Measurements from ENCODE around the gene SURF1.

DNA sequence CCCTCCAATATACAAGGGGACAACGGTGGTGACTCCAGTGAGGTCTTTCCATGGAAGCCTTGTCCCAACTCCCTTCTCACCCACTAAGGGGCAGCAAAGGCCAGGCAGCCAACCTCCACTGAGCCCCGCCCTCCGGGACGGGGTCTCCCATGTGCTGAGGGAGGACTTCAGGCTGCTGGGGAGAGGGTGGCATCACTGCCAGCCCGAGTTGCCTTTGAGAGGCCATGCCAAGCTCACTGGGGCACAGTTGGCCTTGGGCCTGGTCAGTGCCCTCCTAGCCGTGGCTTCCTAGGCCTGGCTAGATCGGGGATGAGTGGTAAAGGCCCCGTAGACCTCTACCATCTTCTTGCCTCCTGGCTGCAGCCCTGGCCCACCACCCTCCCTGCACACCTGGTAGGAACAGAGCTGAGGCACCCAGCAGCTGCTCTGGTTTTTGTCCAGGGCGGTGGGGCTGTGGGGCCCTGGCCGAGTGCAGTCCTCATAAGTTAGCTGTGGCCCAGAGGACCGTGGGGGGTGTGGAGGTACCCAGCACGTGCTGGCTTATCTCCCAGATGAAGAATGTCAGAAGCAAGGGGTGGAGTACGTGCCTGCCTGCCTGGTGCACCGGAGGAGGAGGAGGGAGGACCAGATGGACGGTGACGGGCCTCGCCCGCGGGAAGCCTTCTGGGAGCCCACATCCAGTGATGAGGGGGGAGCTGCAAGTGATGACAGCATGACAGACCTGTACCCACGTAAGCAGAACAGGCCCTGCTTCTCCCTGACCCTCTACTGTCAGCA, 3.3 kb upstream of the SURF1 start:
- TF ChIP-seq RUNX1 (IDR thresholded peaks at IDR 0.05; ENCODE audit: low read depth) (no peak), CC2D1A (IDR thresholded peaks at IDR 0.05) (no peak), CEBPB (tag; IDR thresholded peaks at IDR 0.05) (no peak), ESRRA (IDR thresholded peaks at IDR 0.05; ENCODE audit: borderline replicate concordance, low read depth) (no peak), POLR2A (conservative IDR thresholded peaks at IDR 0.05) (no peak)
- TF ChIP-seq, protein P1, sequence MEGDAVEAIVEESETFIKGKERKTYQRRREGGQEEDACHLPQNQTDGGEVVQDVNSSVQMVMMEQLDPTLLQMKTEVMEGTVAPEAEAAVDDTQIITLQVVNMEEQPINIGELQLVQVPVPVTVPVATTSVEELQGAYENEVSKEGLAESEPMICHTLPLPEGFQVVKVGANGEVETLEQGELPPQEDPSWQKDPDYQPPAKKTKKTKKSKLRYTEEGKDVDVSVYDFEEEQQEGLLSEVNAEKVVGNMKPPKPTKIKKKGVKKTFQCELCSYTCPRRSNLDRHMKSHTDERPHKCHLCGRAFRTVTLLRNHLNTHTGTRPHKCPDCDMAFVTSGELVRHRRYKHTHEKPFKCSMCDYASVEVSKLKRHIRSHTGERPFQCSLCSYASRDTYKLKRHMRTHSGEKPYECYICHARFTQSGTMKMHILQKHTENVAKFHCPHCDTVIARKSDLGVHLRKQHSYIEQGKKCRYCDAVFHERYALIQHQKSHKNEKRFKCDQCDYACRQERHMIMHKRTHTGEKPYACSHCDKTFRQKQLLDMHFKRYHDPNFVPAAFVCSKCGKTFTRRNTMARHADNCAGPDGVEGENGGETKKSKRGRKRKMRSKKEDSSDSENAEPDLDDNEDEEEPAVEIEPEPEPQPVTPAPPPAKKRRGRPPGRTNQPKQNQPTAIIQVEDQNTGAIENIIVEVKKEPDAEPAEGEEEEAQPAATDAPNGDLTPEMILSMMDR (IDR thresholded peaks at IDR 0.05 in 2 of 3, conservative IDR thresholded peaks at IDR 0.05 in 1 of 3; ENCODE audit: insufficient read depth in 2 of 3, low read depth in 1 of 3, low read length in 3 of 3) = peak; percentile 70 to 71 (median 70)
- TF ChIP-seq, protein P2, sequence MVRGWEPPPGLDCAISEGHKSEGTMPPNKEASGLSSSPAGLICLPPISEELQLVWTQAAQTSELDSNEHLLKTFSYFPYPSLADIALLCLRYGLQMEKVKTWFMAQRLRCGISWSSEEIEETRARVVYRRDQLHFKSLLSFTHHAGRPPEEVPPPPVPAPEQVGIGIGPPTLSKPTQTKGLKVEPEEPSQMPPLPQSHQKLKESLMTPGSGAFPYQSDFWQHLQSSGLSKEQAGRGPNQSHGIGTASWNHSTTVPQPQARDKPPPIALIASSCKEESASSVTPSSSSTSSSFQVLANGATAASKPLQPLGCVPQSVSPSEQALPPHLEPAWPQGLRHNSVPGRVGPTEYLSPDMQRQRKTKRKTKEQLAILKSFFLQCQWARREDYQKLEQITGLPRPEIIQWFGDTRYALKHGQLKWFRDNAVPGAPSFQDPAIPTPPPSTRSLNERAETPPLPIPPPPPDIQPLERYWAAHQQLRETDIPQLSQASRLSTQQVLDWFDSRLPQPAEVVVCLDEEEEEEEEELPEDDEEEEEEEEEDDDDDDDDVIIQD (CRISPR knock-in tag; IDR thresholded peaks at IDR 0.05) = no peak
